ENCODE data around the gene FOXS1. TPM values are rescaled to one million over a fixed set of nuclear protein-coding genes. Genes with fewer than 3 reads are reported as not detected.

The FOXS1 gene
- total and polyA plus RNA-seq, 11 donors: 1.9 to 6.0 (median 3.7) TPM

DNA sequence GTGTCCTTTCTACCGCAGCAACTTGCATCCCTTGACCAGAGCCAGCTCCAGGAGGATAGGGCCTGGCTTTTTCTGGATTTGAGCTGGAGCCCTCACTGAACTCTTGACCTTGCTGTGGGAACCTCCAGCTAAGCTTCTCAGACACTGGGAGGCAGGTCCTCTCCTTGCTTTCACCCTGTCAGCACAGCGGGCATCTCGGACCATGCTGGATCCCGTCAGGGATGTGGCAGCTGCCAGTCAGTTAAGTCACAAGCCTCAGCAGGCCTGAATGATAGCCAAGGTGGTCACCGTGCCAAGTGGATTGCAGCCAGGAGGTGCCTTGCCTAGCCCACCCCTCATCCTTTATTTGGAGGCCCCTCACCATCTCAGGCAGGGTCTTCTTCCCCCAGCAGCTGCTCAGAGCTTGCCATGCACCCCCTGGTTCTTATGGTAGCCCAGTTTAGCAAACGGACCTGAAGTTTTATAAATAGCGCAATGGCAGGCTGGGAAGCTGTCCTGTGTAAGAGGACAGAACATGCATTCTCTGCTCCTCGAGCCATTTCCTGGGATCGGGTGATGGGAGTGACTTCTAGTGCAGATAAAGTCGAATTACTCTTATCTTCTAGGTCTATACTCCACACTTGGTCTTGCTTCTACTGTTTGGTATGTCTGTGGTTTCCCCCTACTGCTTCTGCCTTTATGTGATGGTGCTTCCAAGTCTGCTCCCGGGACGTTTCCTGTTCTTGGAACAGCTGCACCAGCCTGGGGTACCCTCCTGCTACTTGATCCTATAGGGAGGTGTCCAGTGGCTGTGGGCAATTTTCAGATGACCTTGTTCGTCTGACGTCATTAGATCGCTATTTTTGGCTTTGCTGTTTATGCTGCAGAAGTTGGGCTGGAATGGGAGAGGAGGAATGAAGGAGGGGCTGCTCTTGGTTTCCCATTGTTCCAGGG, 33.3 kb downstream of the FOXS1 start:
- intact Hi-C loops (cut with DNase I): loop anchor here in 1 of 10 donors (10.0 kb wide), 1 partner anchor 147 kb away; no protein-coding TSS in a partner anchor
- Histone ChIP-seq H3K27ac (peak overlapping the region; percentile 57 to 82 (median 71)), H3K4me1 (peaks cover 0 to 45% (median 28%) of the 10 kb centered on the region in 12 donors), H3K36me3 (no peaks in the 10 kb centered on the region), H3K27me3 (no peaks in the 10 kb centered on the region), H3K9me3 (no peaks in the 10 kb centered on the region), H3K4me3 (peak overlapping the region in 2 of 12 donors; percentile 2 to 4)
- ATAC-seq (peak; percentile 66 to 73 (median 70)), DNase-seq (peak in 2 of 5 donors; percentile 47 to 55)
- WGBS, 4 donors: 19 to 30% (median 28%) methylated on average over 14 to 15 of the region's 15 CpGs
- TF ChIP-seq, protein P1, sequence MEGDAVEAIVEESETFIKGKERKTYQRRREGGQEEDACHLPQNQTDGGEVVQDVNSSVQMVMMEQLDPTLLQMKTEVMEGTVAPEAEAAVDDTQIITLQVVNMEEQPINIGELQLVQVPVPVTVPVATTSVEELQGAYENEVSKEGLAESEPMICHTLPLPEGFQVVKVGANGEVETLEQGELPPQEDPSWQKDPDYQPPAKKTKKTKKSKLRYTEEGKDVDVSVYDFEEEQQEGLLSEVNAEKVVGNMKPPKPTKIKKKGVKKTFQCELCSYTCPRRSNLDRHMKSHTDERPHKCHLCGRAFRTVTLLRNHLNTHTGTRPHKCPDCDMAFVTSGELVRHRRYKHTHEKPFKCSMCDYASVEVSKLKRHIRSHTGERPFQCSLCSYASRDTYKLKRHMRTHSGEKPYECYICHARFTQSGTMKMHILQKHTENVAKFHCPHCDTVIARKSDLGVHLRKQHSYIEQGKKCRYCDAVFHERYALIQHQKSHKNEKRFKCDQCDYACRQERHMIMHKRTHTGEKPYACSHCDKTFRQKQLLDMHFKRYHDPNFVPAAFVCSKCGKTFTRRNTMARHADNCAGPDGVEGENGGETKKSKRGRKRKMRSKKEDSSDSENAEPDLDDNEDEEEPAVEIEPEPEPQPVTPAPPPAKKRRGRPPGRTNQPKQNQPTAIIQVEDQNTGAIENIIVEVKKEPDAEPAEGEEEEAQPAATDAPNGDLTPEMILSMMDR (IDR thresholded peaks at IDR 0.05): no peak
- TF ChIP-seq POLR2A (IDR thresholded peaks at IDR 0.05): no peak

DNA sequence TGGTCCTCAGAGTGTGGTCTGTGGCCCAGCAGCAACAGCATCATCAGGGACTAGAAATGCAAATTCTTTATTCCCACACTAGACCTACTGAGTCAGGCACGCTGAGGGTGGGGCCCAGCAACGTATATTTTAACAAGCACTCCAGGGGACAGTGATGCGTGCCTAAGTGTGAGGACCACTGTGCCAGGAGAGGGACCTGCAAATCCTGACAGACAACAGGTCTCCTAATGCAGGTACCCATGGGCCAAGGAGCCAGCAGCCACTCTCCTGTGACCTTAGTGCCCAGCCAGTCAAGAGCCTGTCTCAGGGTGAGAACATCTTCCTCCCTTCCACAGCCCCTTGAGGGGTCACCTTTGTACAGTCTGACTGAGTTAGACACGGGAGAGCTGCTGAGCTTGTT, 34.2 kb downstream of the FOXS1 start:
- Histone ChIP-seq H3K4me1 (peaks cover 0 to 47% (median 30%) of the 10 kb centered on the region in 12 donors), H3K27me3 (no peaks in the 10 kb centered on the region), H3K27ac (peak overlapping the region in 11 of 12 donors; percentile 57 to 82 (median 71)), H3K36me3 (no peaks in the 10 kb centered on the region), H3K9me3 (no peaks in the 10 kb centered on the region), H3K4me3 (no peak overlapping the region)
- WGBS, 4 donors: 81 to 87% (median 83%) methylated on average over 4 of the region's 4 CpGs
- ATAC-seq: no peak
- TF ChIP-seq, protein P1 (IDR thresholded peaks at IDR 0.05): no peak
- TF ChIP-seq POLR2A (IDR thresholded peaks at IDR 0.05): no peak
- intact Hi-C loops (cut with DNase I): loop anchor here in 1 of 10 donors (10.0 kb wide), 1 partner anchor 146 kb away; no protein-coding TSS in a partner anchor
- DNase-seq: no peak

DNA sequence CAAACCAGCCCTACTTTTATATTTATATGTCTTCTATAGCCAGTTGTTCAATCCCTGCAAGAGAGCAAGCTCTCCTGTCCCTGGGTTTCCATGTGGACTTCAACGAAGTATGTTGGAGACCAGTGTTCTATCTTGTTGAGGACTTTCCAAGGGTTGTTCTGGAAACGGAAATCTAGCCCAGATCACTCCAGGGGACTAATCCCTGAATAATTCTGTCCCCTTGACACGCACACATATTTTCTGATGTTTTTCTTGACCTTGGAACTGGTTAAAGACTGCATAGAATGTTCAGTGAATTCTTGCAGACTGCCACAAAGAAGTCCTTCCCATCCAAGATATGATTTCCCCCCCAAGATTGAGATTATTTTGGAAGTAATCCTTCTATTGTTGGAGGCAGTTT, 35.7 kb downstream of the FOXS1 start:
- ATAC-seq (no peak), DNase-seq (no peak)
- intact Hi-C loops (cut with DNase I): loop anchor here in 1 of 10 donors (10.0 kb wide), 1 partner anchor 145 kb away; no protein-coding TSS in a partner anchor
- Histone ChIP-seq H3K4me1 (peaks cover 0 to 37% (median 19%) of the 10 kb centered on the region in 12 donors), H3K4me3 (no peak overlapping the region), H3K9me3 (no peaks in the 10 kb centered on the region), H3K27me3 (no peaks in the 10 kb centered on the region), H3K36me3 (no peaks in the 10 kb centered on the region), H3K27ac (peak overlapping the region in 3 of 12 donors; percentile 29 to 79 (median 56))
- TF ChIP-seq, protein P1 (IDR thresholded peaks at IDR 0.05): no peak
- no peak for TF ChIP-seq POLR2A (IDR thresholded peaks at IDR 0.05)
- WGBS, 4 donors: 70 to 83% (median 73%) methylated on average over 3 of the region's 3 CpGs

DNA sequence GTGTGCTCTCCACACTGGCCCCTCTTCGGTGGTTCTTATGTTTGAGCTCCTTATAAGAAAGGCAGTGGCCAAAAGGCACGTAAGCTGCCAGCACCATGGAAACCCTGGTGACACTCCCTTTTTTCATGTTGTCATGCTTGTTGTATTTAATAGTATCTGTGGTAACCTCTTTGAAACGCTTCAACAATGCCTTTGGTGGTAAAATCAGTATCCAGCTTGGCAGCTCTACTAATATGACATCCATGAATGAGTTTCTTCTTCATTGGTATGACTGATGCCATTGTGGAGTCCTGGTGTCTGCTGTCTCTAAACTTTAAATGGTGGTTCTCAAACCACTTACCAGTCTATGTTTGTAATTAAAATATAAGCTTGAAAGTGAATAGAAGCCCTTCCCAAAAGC, 36.9 kb downstream of the FOXS1 start:
- 87 to 96% (median 94%) methylated on average over 3 of the region's 3 CpGs for WGBS, 4 donors
- ATAC-seq (no peak), DNase-seq (no peak)
- Histone ChIP-seq H3K36me3 (no peaks in the 10 kb centered on the region), H3K4me1 (peaks cover 0 to 37% (median 19%) of the 10 kb centered on the region in 12 donors), H3K9me3 (no peaks in the 10 kb centered on the region), H3K27ac (no peak overlapping the region), H3K27me3 (no peaks in the 10 kb centered on the region), H3K4me3 (no peak overlapping the region)
- intact Hi-C loops (cut with DNase I): no loop called here
- TF ChIP-seq, protein P1 (IDR thresholded peaks at IDR 0.05): no peak

Measured in heart left ventricle (tissue), 16 donors.